Body of pancreas (tissue), 4 donors: ENCODE data around the gene C11orf52.

ENCODE experiments used
- CTCF ChIP-seq, 7 experiments: fragments of 450-650 bp in 4 of 7; fragments of 200-600 bp in 3 of 7; sonication (generic) in 3 of 7; IDR thresholded peaks; one replicate each; pipeline ENCODE4 v1.5.1; 2016 to 2019; ENCODE audit warnings: antibody characterized with exemption in 7 of 7
- POLR2A ChIP-seq, 3 donors: fragments of 450-650 bp; IDR thresholded peaks; one replicate each; pipeline ENCODE4 v1.6.1; 2016; ENCODE audit warnings: antibody characterized with exemption in 3 of 3, mild to moderate bottlenecking in 2 of 3

DNA sequence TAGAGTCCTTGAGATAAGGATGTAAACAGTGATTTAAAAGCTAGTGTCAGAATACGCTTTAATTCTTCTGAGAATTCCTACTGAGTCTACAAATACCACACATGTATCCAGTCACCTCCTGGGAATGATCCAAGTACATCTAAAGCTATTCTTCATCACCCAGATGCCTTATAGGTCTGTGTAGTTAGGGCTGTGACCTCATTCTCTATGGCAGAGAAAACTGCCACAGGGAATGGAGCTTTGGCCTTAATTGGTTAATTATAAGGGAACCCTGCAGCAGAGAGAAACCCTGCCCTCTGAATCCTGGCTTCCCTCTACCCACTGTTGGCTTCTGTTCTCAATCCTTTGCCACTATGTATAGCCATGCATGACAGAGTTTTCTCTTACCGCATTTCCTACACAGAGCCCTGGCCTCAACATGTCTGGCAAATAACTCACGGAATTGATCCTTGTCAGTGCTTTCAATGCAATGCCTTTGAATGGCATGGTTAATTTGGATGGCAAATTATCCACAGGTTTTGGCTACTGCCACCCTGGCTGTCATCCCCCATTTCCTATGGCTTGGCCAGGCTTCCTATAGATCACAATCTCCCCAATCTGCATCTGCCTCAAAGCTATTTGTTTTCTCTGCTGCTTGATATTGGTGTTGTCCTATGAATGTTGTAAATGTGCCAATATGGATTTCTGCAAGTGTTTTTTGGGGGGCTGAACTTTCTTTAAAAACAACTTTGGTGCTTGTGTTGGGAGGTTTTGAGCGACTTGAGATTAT, 21.3 kb downstream of the C11orf52 start:
- TF ChIP-seq CTCF (IDR thresholded peaks at IDR 0.05) (no peak), POLR2A (IDR thresholded peaks at IDR 0.05) (no peak)
